GM12892 (cell line): ENCODE data around the gene AACS.

Experiments
- POLR2A ChIP-seq: IDR thresholded peaks from 2 replicates; pipeline ENCODE4 v1.6.1; 2011; ENCODE audit warnings: low read depth, low read length, control low read depth
- TAF1 ChIP-seq: IDR thresholded peaks from 2 replicates; pipeline ENCODE4 v1.6.1; 2011; ENCODE audit warnings: low read depth, mild to moderate bottlenecking, control low read depth, low read length, borderline replicate concordance

DNA sequence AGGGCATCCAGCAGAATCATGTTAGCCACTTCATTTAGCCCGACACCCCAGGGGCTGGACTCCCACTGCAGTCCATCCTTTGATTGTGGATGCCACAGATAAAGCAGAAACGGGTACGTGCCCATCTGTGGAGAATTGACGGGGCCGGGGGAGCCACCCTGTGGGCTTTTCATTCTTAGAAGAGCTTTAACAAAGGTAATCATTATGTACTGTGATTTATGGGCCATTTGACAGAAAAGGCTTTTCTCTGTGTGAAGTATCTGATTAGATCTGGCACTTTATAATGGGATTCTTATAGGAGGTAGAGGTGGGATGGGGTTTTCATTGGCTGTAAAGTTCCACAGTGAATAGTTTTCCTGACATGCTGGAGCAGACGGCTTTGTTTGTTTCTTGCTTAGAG lies 40.4 kb downstream of the AACS start:
- TF ChIP-seq TAF1, result no peak
- no peak for TF ChIP-seq POLR2A
